Keratinocyte (primary cell): ENCODE data around the gene ARL15.

ENCODE experiments used
- CTCF ChIP-seq, 3 experiments: IDR thresholded peaks in 1 of 3; conservative IDR thresholded peaks in 1 of 3; optimal IDR thresholded peaks in 1 of 3; 2 replicates in 2 of 3; 3 replicates in 1 of 3; pipeline versions ENCODE3 to v1.5.1; 2011; ENCODE audit warnings: low read length in 3 of 3, mild to moderate bottlenecking in 3 of 3, moderate library complexity in 2 of 3, control low read depth in 1 of 3, inconsistent platforms in 1 of 3; ENCODE audit not compliant: insufficient read depth in 2 of 3; ENCODE audit errors: extremely low read depth in 1 of 3
- EZH2 ChIP-seq: IDR thresholded peaks from one replicate; pipeline ENCODE4 v1.6.1; 2012; ENCODE audit warnings: inconsistent platforms, mild to moderate bottlenecking, low read length, moderate library complexity

- no peak for TF ChIP-seq CTCF (optimal IDR thresholded peaks at IDR 0.05 in 1 of 3, IDR thresholded peaks at IDR 0.05 in 1 of 3, conservative IDR thresholded peaks at IDR 0.05 in 1 of 3; ENCODE audit: extremely low read depth in 1 of 3, insufficient read depth in 2 of 3, low read length in 3 of 3)
- TF ChIP-seq EZH2: no peak
Observed at GRCh38 chr5:53878015-53878414, 432.4 kb downstream of the ARL15 start.
